ENCODE data around the gene CCDC187. TPM values are rescaled to one million over a fixed set of nuclear protein-coding genes. Genes with fewer than 3 reads are reported as not detected.

CCDC187 gene
- total RNA-seq, 1 experiment from 2014 or later: 0.11 TPM

- Histone ChIP-seq H3K36me3 (ENCODE audit: control insufficient read depth, insufficient read depth, low read length) (no peaks in the 10 kb centered on the region), H3K27me3 (replicated peaks; ENCODE audit: control insufficient read depth, insufficient read depth, low read length) (no peaks in the 10 kb centered on the region), H3K9me3 (no peaks in the 10 kb centered on the region), H3K4me3 (ENCODE audit: low read depth, low read length) (no peak overlapping the region), H3K4me1 (0 out of 2 replicates have a peak, but pooled peaks cover 5% of the 10 kb centered on the region)
- TF ChIP-seq CTCF (IDR thresholded peaks at IDR 0.05; ENCODE audit: insufficient read depth in 1 of 2, low read depth in 1 of 2, low read length in 1 of 2, severe bottlenecking in 1 of 2, unreplicated experiment in 1 of 2): no peak
- peaks cover 23% of the 10 kb centered on the region for H3K36me3 Mint-ChIP-seq (ENCODE audit: insufficient read depth, unreplicated experiment)
- no peaks in the 10 kb centered on the region for H3K4me1 Mint-ChIP-seq (ENCODE audit: low read depth, unreplicated experiment)
- ChIA-PET POLR2A (no interaction called here), CTCF (no interaction called here)
- intact Hi-C loops (cut with micrococcal nuclease; ENCODE audit: unreplicated experiment): no loop called here
- no peak overlapping the region for H3K27ac Mint-ChIP-seq (ENCODE audit: unreplicated experiment)
- no peaks in the 10 kb centered on the region for H3K9me3 Mint-ChIP-seq (ENCODE audit: unreplicated experiment)
- no peak for DNase-seq
- H3K4me3 Mint-ChIP-seq (ENCODE audit: unreplicated experiment): no peak overlapping the region
- BruUV-seq (replicated peaks): no TSS peak
- no peaks in the 10 kb centered on the region for H3K27me3 Mint-ChIP-seq (ENCODE audit: insufficient read depth, unreplicated experiment)
Measured at GRCh38 chr9:136205707-136205992, 98.2 kb downstream of the CCDC187 start.

GRCh38 chr9:136204838-136205706, 98.8 kb downstream of the CCDC187 start, which contains the start of gene LHX3:
Gene LHX3, minus strand, starts transcription at chr9:136205128. Its CDS starts 116 bp downstream, at chr9:136205012.
- ChIA-PET CTCF (no interaction called here), POLR2A (no interaction called here)
- no peak for DNase-seq
- Mint-ChIP-seq H3K4me3 (ENCODE audit: unreplicated experiment) (no peak within 1 kb of the TSS), H3K27me3 (ENCODE audit: insufficient read depth, unreplicated experiment) (no peaks in the 10 kb centered on the region), H3K9me3 (ENCODE audit: unreplicated experiment) (no peaks in the 10 kb centered on the region), H3K27ac (ENCODE audit: unreplicated experiment) (no peak within 1 kb of the TSS), H3K4me1 (ENCODE audit: low read depth, unreplicated experiment) (no peaks in the 10 kb centered on the region), H3K36me3 (ENCODE audit: insufficient read depth, unreplicated experiment) (peaks cover 23% of the 10 kb centered on the region)
- Histone ChIP-seq H3K4me3 (ENCODE audit: low read depth, low read length) (no peak within 1 kb of the TSS), H3K4me1 (0 out of 2 replicates have a peak, but pooled peaks cover 5% of the 10 kb centered on the region), H3K27me3 (replicated peaks; ENCODE audit: control insufficient read depth, insufficient read depth, low read length) (no peaks in the 10 kb centered on the region), H3K36me3 (ENCODE audit: control insufficient read depth, insufficient read depth, low read length) (no peaks in the 10 kb centered on the region), H3K9me3 (no peaks in the 10 kb centered on the region)
- intact Hi-C loops (cut with micrococcal nuclease; ENCODE audit: unreplicated experiment): no loop called here
- BruUV-seq (replicated peaks): no TSS peak
- no peak for TF ChIP-seq CTCF (IDR thresholded peaks at IDR 0.05; ENCODE audit: insufficient read depth in 1 of 2, low read depth in 1 of 2, low read length in 1 of 2, severe bottlenecking in 1 of 2, unreplicated experiment in 1 of 2)

- BruUV-seq (replicated peaks): no TSS peak
- POLR2A ChIA-PET: no interaction called here
- Mint-ChIP-seq H3K27me3 (ENCODE audit: insufficient read depth, unreplicated experiment) (no peaks in the 10 kb centered on the region), H3K4me1 (ENCODE audit: low read depth, unreplicated experiment) (no peaks in the 10 kb centered on the region), H3K4me3 (ENCODE audit: unreplicated experiment) (no peak overlapping the region), H3K36me3 (ENCODE audit: insufficient read depth, unreplicated experiment) (peaks cover 23% of the 10 kb centered on the region), H3K9me3 (ENCODE audit: unreplicated experiment) (no peaks in the 10 kb centered on the region), H3K27ac (ENCODE audit: unreplicated experiment) (no peak overlapping the region)
- TF ChIP-seq CTCF (IDR thresholded peaks at IDR 0.05; ENCODE audit: insufficient read depth in 1 of 2, low read depth in 1 of 2, low read length in 1 of 2, severe bottlenecking in 1 of 2, unreplicated experiment in 1 of 2): no peak
- CTCF ChIA-PET: no interaction called here
- no peak for DNase-seq
- no peaks in the 10 kb centered on the region for H3K36me3 ChIP-seq (ENCODE audit: control insufficient read depth, insufficient read depth, low read length)
- H3K4me3 ChIP-seq (ENCODE audit: low read depth, low read length): no peak overlapping the region
- no peaks in the 10 kb centered on the region for H3K27me3 ChIP-seq (replicated peaks; ENCODE audit: control insufficient read depth, insufficient read depth, low read length)
- intact Hi-C loops (cut with micrococcal nuclease; ENCODE audit: unreplicated experiment): no loop called here
- H3K4me1 ChIP-seq: 0 out of 2 replicates have a peak, but pooled peaks cover 5% of the 10 kb centered on the region
- H3K9me3 ChIP-seq: no peaks in the 10 kb centered on the region
Measured at GRCh38 chr9:136204145-136204805, 99.6 kb downstream of the CCDC187 start.
